ENCODE data around the gene MED22.

MED22 gene

DNA sequence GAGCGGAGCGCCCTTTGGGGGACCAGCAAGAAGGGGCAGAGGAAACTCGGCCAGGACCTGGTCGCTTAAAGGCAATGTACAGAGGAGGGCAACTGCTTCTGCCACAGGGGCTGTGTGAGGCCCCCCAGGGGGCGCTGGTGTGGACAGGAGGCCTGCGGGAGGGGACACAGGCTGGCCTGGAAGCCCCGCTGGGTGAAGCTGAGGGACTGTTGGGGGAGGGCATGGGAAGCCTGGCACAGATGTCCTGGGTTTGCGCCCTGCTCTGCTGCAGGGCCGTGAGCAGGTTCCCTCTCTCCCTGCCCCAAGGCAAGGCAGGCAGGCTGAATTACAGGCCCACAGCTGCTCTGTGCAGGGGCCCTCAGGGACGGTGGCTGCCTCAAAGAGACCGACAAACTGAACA is 5.4 kb downstream of the MED22 start:
- no peak overlapping the region for H2BK5ac ChIP-seq (ENCODE audit: low read depth, low read length, poor library complexity)
- H3K9ac ChIP-seq (ENCODE audit: low read length) = no peak overlapping the region
- no peak overlapping the region for H4K8ac ChIP-seq (ENCODE audit: low read depth, low read length)
- H4K12ac ChIP-seq (ENCODE audit: low read depth, low read length) = no peak overlapping the region
- no peak overlapping the region for H3K27ac ChIP-seq (ENCODE audit: low read depth, low read length)
- H2AK5ac ChIP-seq (ENCODE audit: low read length) = no peak overlapping the region
- H3K9me3 ChIP-seq (ENCODE audit: insufficient read depth, low read depth, low read length) = peaks cover 1% of the 10 kb centered on the region
- no peak overlapping the region for H4K91ac ChIP-seq (ENCODE audit: low read depth, low read length)
- H2BK12ac ChIP-seq (ENCODE audit: low read length) = no peak overlapping the region
- no peak overlapping the region for H3K18ac ChIP-seq (ENCODE audit: low read length)
- no peak overlapping the region for H2BK120ac ChIP-seq (ENCODE audit: insufficient read depth, low read length, poor library complexity)
- no peak overlapping the region for H3K4me2 ChIP-seq (ENCODE audit: low read length)
- H3K4me1 ChIP-seq (ENCODE audit: control insufficient read depth in 1 of 2, insufficient read depth in 2 of 2, low read length in 2 of 2) = peaks cover 4 to 6% of the 10 kb centered on the region in 2 experiments
- H3K14ac ChIP-seq (ENCODE audit: low read length) = no peak overlapping the region
- H3K23ac ChIP-seq (ENCODE audit: low read length) = no peak overlapping the region
- WGBS (ENCODE audit: extremely low coverage, insufficient coverage, insufficient read length) = no CpG with 5 or more reads among the region's 11 CpGs
- H3K36me3 ChIP-seq (ENCODE audit: control insufficient read depth in 1 of 2, insufficient read depth in 2 of 2, low read length in 2 of 2) = peaks cover 63 to 74% of the 10 kb centered on the region in 2 experiments
- H3K79me2 ChIP-seq (ENCODE audit: control insufficient read depth, insufficient read depth, low read length, poor library complexity) = peaks cover 3% of the 10 kb centered on the region
- DNase-seq = no peak
- H3K4me3 ChIP-seq (ENCODE audit: low read depth, low read length) = no peak overlapping the region
- H3K27me3 ChIP-seq (ENCODE audit: insufficient read depth, low read length) = no peaks in the 10 kb centered on the region
- peaks cover 3% of the 10 kb centered on the region for H3K79me1 ChIP-seq (ENCODE audit: low read length)
- H2AFZ ChIP-seq (ENCODE audit: insufficient read depth, low read length, poor library complexity) = no peak overlapping the region
- H3K4ac ChIP-seq (ENCODE audit: low read depth, low read length) = no peak overlapping the region

DNA sequence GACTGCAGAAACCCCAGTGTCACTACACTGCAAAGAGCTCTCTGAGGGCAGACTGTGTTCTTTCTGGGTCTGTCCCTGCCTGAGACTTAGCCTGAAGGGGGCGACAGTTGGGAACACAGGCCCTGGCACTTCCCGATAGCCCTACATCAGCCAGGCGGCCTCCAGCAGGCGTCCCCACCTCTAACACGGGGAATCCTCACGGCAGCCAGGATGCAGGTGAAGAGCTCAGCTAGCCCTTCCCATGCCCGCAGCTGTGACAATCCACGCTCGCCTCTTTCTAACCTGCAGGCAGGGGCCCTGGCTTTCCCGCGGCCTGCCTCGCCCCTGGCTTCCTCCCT is 5.9 kb downstream of the MED22 start:
- no peak overlapping the region for H2AK5ac ChIP-seq (ENCODE audit: low read length)
- H3K27me3 ChIP-seq (ENCODE audit: insufficient read depth, low read length) = no peaks in the 10 kb centered on the region
- no peak overlapping the region for H3K4me2 ChIP-seq (ENCODE audit: low read length)
- no peak overlapping the region for H2BK12ac ChIP-seq (ENCODE audit: low read length)
- H3K18ac ChIP-seq (ENCODE audit: low read length) = no peak overlapping the region
- H3K27ac ChIP-seq (ENCODE audit: low read depth, low read length) = no peak overlapping the region
- peaks cover 63 to 74% of the 10 kb centered on the region in 2 experiments for H3K36me3 ChIP-seq (ENCODE audit: control insufficient read depth in 1 of 2, insufficient read depth in 2 of 2, low read length in 2 of 2)
- H4K12ac ChIP-seq (ENCODE audit: low read depth, low read length) = no peak overlapping the region
- no peak overlapping the region for H3K14ac ChIP-seq (ENCODE audit: low read length)
- WGBS (ENCODE audit: extremely low coverage, insufficient coverage, insufficient read length) = no CpG with 5 or more reads among the region's 12 CpGs
- no peak overlapping the region for H3K23ac ChIP-seq (ENCODE audit: low read length)
- no peak overlapping the region for H4K8ac ChIP-seq (ENCODE audit: low read depth, low read length)
- H2BK5ac ChIP-seq (ENCODE audit: low read depth, low read length, poor library complexity) = no peak overlapping the region
- H3K9ac ChIP-seq (ENCODE audit: low read length) = no peak overlapping the region
- H2AFZ ChIP-seq (ENCODE audit: insufficient read depth, low read length, poor library complexity) = no peak overlapping the region
- no peak overlapping the region for H4K91ac ChIP-seq (ENCODE audit: low read depth, low read length)
- no peaks in the 10 kb centered on the region for H3K79me2 ChIP-seq (ENCODE audit: control insufficient read depth, insufficient read depth, low read length, poor library complexity)
- no peak overlapping the region for H3K4ac ChIP-seq (ENCODE audit: low read depth, low read length)
- no peak for DNase-seq
- no peak overlapping the region for H2BK120ac ChIP-seq (ENCODE audit: insufficient read depth, low read length, poor library complexity)
- H3K9me3 ChIP-seq (ENCODE audit: insufficient read depth, low read depth, low read length) = peaks cover 1% of the 10 kb centered on the region
- peaks cover 4 to 6% of the 10 kb centered on the region in 2 experiments for H3K4me1 ChIP-seq (ENCODE audit: control insufficient read depth in 1 of 2, insufficient read depth in 2 of 2, low read length in 2 of 2)
- H3K4me3 ChIP-seq (ENCODE audit: low read depth, low read length) = no peak overlapping the region
- H3K79me1 ChIP-seq (ENCODE audit: low read length) = no peaks in the 10 kb centered on the region

DNA sequence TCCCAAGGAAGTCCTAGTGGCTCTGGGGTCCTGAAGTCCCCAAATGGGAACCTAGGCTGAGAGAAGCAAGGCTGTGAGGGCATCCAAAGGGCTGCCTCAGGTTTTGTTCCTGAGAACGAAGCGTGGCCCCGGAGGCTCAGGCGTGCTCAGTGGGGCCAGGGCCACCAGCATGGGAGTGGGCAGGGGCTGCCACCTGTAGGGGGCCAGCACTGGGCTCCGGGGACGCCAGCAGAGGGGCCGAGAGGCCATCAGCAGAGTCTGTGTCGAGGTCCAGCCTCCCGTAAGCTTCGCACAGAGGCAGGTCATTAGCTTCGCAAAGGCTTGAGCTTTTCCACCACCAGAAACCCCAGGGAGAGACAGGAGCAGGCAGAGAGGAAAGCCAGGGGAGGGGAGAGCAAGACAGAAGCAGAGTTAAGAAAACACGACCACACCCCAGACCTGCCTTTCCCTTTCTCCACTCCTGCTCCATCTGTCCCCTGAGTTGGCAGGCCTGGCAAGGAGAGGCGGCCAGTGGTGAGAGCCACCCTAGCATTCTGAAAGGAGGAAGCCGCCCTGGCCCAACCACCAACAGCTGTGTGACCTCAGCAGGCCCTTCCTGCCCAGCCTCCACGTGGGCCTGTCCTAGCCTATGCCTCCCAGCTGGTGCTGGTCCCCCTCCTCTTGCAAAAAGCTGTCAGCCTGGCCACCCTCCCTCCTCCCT is 6.4 kb downstream of the MED22 start:
- no peak for DNase-seq
- Histone ChIP-seq H3K4me1 (ENCODE audit: control insufficient read depth in 1 of 2, insufficient read depth in 2 of 2, low read length in 2 of 2) (peaks cover 0 to 4% of the 10 kb centered on the region in 2 experiments), H4K12ac (ENCODE audit: low read depth, low read length) (no peak overlapping the region), H2AFZ (ENCODE audit: insufficient read depth, low read length, poor library complexity) (no peak overlapping the region), H3K14ac (ENCODE audit: low read length) (no peak overlapping the region), H3K9me3 (ENCODE audit: insufficient read depth, low read depth, low read length) (peaks cover 1% of the 10 kb centered on the region), H3K27ac (ENCODE audit: low read depth, low read length) (no peak overlapping the region), H3K79me1 (ENCODE audit: low read length) (no peaks in the 10 kb centered on the region), H3K4ac (ENCODE audit: low read depth, low read length) (no peak overlapping the region), H3K79me2 (ENCODE audit: control insufficient read depth, insufficient read depth, low read length, poor library complexity) (no peaks in the 10 kb centered on the region), H2BK120ac (ENCODE audit: insufficient read depth, low read length, poor library complexity) (no peak overlapping the region), H4K91ac (ENCODE audit: low read depth, low read length) (no peak overlapping the region), H3K23ac (ENCODE audit: low read length) (no peak overlapping the region), H3K4me3 (ENCODE audit: low read depth, low read length) (no peak overlapping the region), H3K18ac (ENCODE audit: low read length) (no peak overlapping the region), H2BK5ac (ENCODE audit: low read depth, low read length, poor library complexity) (no peak overlapping the region), H3K36me3 (ENCODE audit: control insufficient read depth in 1 of 2, insufficient read depth in 2 of 2, low read length in 2 of 2) (peaks cover 63 to 74% of the 10 kb centered on the region in 2 experiments), H2BK12ac (ENCODE audit: low read length) (no peak overlapping the region), H3K9ac (ENCODE audit: low read length) (no peak overlapping the region), H2AK5ac (ENCODE audit: low read length) (no peak overlapping the region), H4K8ac (ENCODE audit: low read depth, low read length) (no peak overlapping the region), H3K27me3 (ENCODE audit: insufficient read depth, low read length) (no peaks in the 10 kb centered on the region), H3K4me2 (ENCODE audit: low read length) (no peak overlapping the region)
- no CpG with 5 or more reads among the region's 15 CpGs for WGBS (ENCODE audit: extremely low coverage, insufficient coverage, insufficient read length)

DNA sequence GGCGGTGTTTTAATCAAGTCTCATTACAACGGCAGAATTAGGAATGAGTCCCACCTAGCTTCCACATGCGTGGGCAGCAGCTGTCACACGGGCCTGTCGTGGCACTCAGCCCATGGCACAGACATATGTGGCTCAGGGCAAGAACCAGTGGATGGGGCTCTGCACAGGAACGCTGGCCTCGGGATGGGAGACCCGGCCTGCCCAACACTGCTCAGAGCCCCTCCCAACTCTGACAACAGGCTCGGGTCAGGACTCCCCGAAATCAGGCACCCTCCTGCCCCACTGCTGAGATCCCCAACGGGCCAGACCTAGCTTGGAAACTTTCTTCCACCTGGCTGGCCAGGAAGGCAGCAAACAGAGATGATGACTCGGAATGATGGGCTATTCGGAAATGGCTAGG is 7.0 kb downstream of the MED22 start:
- Histone ChIP-seq H3K9ac (ENCODE audit: low read length) (no peak overlapping the region), H3K23ac (ENCODE audit: low read length) (no peak overlapping the region), H2AFZ (ENCODE audit: insufficient read depth, low read length, poor library complexity) (no peak overlapping the region), H2AK5ac (ENCODE audit: low read length) (no peak overlapping the region), H4K12ac (ENCODE audit: low read depth, low read length) (no peak overlapping the region), H3K18ac (ENCODE audit: low read length) (no peak overlapping the region), H3K27me3 (ENCODE audit: insufficient read depth, low read length) (no peaks in the 10 kb centered on the region), H3K4ac (ENCODE audit: low read depth, low read length) (no peak overlapping the region), H2BK12ac (ENCODE audit: low read length) (no peak overlapping the region), H3K4me3 (ENCODE audit: low read depth, low read length) (no peak overlapping the region), H4K8ac (ENCODE audit: low read depth, low read length) (no peak overlapping the region), H4K91ac (ENCODE audit: low read depth, low read length) (no peak overlapping the region), H3K4me1 (ENCODE audit: control insufficient read depth in 1 of 2, insufficient read depth in 2 of 2, low read length in 2 of 2) (peaks cover 0 to 3% of the 10 kb centered on the region in 2 experiments), H3K4me2 (ENCODE audit: low read length) (no peak overlapping the region), H3K9me3 (ENCODE audit: insufficient read depth, low read depth, low read length) (peaks cover 1% of the 10 kb centered on the region), H2BK5ac (ENCODE audit: low read depth, low read length, poor library complexity) (no peak overlapping the region), H3K36me3 (ENCODE audit: control insufficient read depth in 1 of 2, insufficient read depth in 2 of 2, low read length in 2 of 2) (peaks cover 62 to 68% of the 10 kb centered on the region in 2 experiments), H3K79me2 (ENCODE audit: control insufficient read depth, insufficient read depth, low read length, poor library complexity) (peaks cover under 1% of the 10 kb centered on the region), H2BK120ac (ENCODE audit: insufficient read depth, low read length, poor library complexity) (no peak overlapping the region), H3K14ac (ENCODE audit: low read length) (no peak overlapping the region), H3K79me1 (ENCODE audit: low read length) (peaks cover 4% of the 10 kb centered on the region), H3K27ac (ENCODE audit: low read depth, low read length) (no peak overlapping the region)
- no CpG with 5 or more reads among the region's 13 CpGs for WGBS (ENCODE audit: extremely low coverage, insufficient coverage, insufficient read length)
- DNase-seq = no peak

All from trophoblast cell (in vitro differentiated cells and primary cell).